KMS-11 (cell line): ENCODE results near the gene CXCR4.

Experiments
- H2AFZ ChIP-seq: fragments of 200-600 bp; sonication (generic); 2 replicates; pipeline ENCODE4 v1.6.1; 2016; ENCODE audit warnings: antibody characterized with exemption, mixed run types, low read depth
- H3K27ac ChIP-seq: fragments of 200-600 bp; sonication (generic); 2 replicates; pipeline ENCODE4 v1.6.1; 2016; ENCODE audit warnings: mild to moderate bottlenecking, mixed run types
- H3K27me3 ChIP-seq: fragments of 200-600 bp; sonication (generic); 2 replicates; pipeline ENCODE4 v1.6.1; 2017; ENCODE audit warnings: mild to moderate bottlenecking, low read depth, mixed run types, moderate library complexity; ENCODE audit not compliant: insufficient read depth
- H3K36me3 ChIP-seq: fragments of 200-600 bp; sonication (generic); 2 replicates; pipeline ENCODE4 v1.6.1; 2017; ENCODE audit warnings: mild to moderate bottlenecking, mixed run types; ENCODE audit not compliant: insufficient read depth
- H3K4me1 ChIP-seq: fragments of 200-600 bp; sonication (generic); 2 replicates; pipeline ENCODE4 v1.6.1; 2016; ENCODE audit warnings: mild to moderate bottlenecking, low read depth, mixed run types; ENCODE audit not compliant: poor library complexity, severe bottlenecking
- H3K4me2 ChIP-seq: fragments of 200-600 bp; sonication (generic); 2 replicates; pipeline ENCODE4 v1.7.0; 2016; ENCODE audit warnings: mild to moderate bottlenecking, mixed run types
- H3K4me3 ChIP-seq: fragments of 200-600 bp; sonication (generic); IDR thresholded peaks from 2 replicates; pipeline ENCODE4 v1.6.1; 2017; ENCODE audit warnings: low read depth, low read length, mixed read lengths; ENCODE audit not compliant: insufficient read depth
- H3K79me2 ChIP-seq: fragments of 200-600 bp; sonication (generic); 2 replicates; pipeline ENCODE4 v1.6.1; 2016; ENCODE audit warnings: low read depth, mixed run types; ENCODE audit not compliant: insufficient read depth
- H3K9ac ChIP-seq: fragments of 200-600 bp; sonication (generic); 2 replicates; pipeline ENCODE4 v1.6.1; 2016; ENCODE audit warnings: mild to moderate bottlenecking, mixed run types
- H4K20me1 ChIP-seq: fragments of 200-600 bp; sonication (generic); 2 replicates; pipeline ENCODE4 v1.6.1; 2016; ENCODE audit warnings: mild to moderate bottlenecking, mixed run types; ENCODE audit not compliant: insufficient read depth
- TF ChIP-seq, protein P1 (sequence below): fragments of 200-600 bp; sonication (generic); conservative IDR thresholded peaks from 2 replicates; pipeline ENCODE4 v1.6.1; 2017; ENCODE audit warnings: low read depth, mild to moderate bottlenecking, antibody characterized with exemption, low read length, moderate library complexity, mixed read lengths

Gene CXCR4

GRCh38 chr2:136065907-136066306 lies 52.0 kb downstream of the CXCR4 start:
- no peak overlapping the region for H3K4me3 ChIP-seq
- no peaks in the 10 kb centered on the region for H3K36me3 ChIP-seq
- H3K9ac ChIP-seq: no peak overlapping the region
- H3K27me3 ChIP-seq: no peaks in the 10 kb centered on the region
- peaks cover 3% of the 10 kb centered on the region for H3K4me1 ChIP-seq
- H3K27ac ChIP-seq: no peak overlapping the region
- H3K79me2 ChIP-seq: no peaks in the 10 kb centered on the region
- H3K4me2 ChIP-seq: no peak overlapping the region
- no peaks in the 10 kb centered on the region for H4K20me1 ChIP-seq
- TF ChIP-seq, protein P1, sequence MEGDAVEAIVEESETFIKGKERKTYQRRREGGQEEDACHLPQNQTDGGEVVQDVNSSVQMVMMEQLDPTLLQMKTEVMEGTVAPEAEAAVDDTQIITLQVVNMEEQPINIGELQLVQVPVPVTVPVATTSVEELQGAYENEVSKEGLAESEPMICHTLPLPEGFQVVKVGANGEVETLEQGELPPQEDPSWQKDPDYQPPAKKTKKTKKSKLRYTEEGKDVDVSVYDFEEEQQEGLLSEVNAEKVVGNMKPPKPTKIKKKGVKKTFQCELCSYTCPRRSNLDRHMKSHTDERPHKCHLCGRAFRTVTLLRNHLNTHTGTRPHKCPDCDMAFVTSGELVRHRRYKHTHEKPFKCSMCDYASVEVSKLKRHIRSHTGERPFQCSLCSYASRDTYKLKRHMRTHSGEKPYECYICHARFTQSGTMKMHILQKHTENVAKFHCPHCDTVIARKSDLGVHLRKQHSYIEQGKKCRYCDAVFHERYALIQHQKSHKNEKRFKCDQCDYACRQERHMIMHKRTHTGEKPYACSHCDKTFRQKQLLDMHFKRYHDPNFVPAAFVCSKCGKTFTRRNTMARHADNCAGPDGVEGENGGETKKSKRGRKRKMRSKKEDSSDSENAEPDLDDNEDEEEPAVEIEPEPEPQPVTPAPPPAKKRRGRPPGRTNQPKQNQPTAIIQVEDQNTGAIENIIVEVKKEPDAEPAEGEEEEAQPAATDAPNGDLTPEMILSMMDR: no peak
- no peak overlapping the region for H2AFZ ChIP-seq

GRCh38 chr2:136065384-136065783 lies 52.6 kb downstream of the CXCR4 start:
- no peak overlapping the region for H3K4me2 ChIP-seq
- H2AFZ ChIP-seq: no peak overlapping the region
- H3K4me3 ChIP-seq: no peak overlapping the region
- TF ChIP-seq, protein P1: no peak
- no peaks in the 10 kb centered on the region for H3K36me3 ChIP-seq
- H3K27me3 ChIP-seq: no peaks in the 10 kb centered on the region
- H3K4me1 ChIP-seq: peaks cover 5% of the 10 kb centered on the region
- H3K79me2 ChIP-seq: no peaks in the 10 kb centered on the region
- H3K9ac ChIP-seq: no peak overlapping the region
- H3K27ac ChIP-seq: no peak overlapping the region
- no peaks in the 10 kb centered on the region for H4K20me1 ChIP-seq
